ENCODE results near the gene TVP23A.
"Not testable (repeated sequence)": the region's sequence is repeated elsewhere in the genome, so short reads cannot be mapped to it uniquely, and the experiment has no call there.

Gene TVP23A

DNA sequence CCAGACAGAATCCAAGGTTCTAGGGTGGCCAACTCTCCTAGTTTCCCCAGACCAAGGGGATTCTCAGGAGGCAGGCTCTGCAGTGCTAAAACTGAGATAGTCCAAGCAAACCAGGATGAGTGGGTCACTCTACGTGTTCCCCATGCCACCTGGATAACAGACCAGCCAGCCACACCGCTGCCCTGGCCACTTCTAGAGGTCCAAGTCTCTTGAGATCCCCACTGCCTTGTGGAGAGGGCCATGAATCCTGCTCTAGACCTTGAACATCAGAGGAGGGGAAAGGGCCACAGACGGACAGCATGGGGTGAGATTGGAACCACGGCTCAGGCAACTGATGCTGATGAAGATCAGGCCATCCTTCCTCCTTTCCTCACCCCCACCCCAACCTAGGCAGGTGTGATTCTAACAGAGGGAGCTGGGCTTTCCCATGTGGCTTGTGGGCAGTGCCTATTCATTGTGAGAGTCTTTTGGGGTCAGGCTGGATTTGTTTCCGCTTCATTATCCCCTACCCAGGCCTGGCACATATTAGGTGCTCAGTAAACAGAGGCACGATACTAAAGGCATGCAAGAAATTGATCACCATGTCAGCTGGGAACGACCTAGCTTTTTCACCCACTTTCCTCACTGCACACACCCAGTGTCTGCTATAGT, 16.8 kb upstream of the TVP23A start:
- no peak for DNase-seq

DNA sequence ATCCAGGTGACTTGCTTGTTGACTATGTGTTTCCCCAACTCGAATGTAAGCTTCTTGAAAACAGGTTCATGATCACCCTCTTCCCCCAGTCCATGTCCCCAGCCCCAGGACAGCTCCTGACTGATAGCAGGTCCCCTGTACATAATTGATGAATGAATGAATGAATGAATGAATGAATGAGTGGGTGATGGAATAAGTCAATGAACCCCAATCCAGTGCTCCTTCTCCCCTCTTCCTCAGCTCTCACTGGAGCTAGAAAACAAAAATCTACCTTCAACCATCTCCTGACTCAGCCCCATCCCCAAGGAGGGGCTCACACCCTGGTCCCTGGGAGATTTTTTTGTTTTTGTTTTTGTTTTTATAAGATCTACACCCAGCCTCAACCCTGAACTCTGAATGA, 16.2 kb upstream of the TVP23A start:
- DNase-seq: no peak

DNA sequence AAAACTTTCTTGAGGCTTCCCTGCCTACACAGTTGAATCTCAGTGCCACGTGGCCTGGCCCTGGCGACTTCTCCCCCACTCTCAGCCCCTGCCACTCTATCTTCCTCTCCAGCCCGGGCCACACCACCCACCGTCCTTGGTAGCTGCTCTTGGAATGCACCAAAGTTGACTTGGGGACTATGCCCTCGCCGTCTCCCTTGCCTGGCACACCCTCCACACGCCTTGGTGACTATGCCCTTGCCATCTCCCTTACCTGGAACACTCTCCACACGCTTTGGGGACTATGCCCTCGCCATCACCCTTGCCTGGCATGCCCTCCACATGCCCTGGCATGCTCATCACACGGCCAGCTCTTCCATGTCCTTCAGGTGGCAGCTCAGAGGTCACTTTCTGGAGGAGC, 15.5 kb upstream of the TVP23A start:
- DNase-seq: no peak

DNA sequence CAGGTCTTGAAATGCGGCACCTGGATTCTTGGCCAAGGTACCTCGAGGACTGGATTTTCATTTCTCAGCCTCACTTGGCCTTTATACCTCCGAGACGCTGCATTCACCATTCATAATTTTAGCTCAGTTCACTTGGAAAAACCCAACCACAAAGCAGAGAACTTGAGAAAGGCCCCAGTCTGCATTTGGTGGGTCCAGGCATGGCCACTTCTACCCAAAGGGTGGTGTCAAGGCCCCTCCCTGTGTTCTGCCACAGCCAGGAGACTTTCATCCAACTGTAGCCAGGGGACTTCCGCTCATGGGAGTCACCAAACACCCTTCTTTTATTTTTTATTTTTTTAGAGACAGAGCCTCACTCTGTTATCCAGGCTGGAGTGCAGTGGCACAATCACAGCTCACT, 14.7 kb upstream of the TVP23A start:
- no peak for DNase-seq

DNA sequence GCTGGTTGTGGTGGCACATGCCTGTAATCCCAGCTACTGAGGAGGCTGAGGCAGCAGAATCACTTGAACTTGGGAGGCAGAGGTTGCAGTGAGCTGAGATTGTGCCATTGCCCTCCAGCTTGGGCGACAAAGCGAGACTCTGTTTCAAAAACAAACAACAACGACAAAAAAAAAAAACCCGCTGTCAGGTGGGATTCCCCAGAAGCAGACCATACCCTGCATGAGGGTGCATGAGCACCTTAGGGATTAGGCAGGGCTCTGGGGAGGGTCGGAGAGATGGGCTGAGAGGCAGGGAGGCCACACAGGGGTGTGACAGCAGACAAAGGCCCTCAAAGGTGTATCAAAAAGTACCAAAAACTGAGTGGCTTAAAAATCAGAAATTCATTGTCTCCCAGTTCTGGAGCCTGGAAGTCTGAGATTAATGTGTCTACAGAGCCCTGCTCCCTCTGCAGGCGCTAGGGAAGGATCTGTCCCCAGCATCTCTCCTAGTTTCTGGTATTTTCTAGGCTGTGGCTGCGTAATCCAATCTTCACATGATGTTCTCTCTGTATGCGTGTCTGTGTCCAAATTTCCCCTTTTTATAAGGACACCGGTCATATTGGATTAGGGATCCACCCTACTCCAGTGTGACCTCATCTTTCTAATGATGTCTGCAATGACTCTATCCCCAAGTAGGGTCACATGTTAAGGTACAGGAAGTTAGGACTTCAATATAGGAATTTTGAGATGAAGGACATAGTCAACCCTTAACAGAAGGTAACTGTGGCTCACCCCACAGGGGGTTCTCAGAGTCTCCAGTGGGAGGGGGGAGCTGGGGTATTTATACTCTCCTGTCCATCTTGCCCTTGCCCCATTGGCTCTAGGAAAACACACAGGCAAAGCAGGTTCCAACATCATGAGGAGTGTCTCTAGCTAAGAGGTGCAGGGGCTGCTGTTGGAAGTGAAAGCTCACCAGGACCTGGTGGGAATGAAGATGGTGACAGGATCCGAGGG, 13.6 kb upstream of the TVP23A start:
- no peak for DNase-seq

DNA sequence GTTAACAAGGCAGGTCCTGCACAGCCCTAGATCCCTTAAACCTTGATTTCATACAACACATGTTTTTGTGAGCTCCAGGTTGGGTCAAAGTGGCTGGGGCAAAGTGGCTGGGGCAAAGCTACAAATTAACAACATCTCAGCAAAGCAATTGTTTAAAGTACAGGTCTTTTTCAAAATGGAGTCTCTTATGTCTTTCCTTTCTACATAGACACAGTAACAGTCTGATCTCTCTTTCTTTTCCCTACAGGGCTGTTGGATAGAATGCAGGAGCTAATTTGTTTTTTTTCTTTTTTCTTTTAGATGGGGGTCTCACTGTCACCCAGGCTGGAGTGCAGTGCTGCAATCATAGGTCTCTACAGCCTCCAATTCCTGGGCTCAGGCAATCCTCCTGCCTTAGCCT, 11.6 kb upstream of the TVP23A start:
- DNase-seq: not testable (repeated sequence)

DNA sequence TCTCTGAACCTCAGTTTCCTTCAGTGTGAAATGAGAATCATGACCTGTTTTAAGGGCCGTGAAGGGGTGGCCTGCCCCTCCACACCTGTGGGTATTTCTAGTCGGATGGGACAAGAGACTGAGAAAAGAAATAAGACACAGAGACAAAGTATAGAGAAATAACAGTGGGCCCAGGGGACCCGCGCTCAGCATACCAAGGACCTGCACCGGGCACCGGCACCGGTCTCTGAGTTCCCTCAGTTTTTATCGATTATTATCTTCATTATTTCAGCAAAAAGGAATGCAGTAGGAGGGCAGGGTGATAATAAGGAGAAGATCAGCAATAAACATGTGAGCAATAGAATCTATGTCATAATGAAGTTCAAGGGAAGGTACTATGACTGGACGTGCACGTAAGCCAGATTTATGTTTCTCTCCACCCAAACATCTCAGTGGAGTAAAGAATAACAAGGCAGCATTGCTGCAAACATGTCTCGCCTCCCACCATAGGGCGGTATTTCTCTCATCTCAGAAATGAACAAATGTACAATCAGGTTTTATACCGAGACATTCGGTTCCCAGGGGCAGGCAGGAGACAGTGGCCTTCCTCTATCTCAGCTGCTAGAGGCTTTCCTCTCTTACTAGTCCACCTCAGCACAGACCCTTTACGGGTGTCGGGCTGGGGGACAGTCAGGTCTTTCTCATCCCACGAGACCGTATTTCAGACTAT, 10.9 kb upstream of the TVP23A start:
- DNase-seq: not testable (repeated sequence)

DNA sequence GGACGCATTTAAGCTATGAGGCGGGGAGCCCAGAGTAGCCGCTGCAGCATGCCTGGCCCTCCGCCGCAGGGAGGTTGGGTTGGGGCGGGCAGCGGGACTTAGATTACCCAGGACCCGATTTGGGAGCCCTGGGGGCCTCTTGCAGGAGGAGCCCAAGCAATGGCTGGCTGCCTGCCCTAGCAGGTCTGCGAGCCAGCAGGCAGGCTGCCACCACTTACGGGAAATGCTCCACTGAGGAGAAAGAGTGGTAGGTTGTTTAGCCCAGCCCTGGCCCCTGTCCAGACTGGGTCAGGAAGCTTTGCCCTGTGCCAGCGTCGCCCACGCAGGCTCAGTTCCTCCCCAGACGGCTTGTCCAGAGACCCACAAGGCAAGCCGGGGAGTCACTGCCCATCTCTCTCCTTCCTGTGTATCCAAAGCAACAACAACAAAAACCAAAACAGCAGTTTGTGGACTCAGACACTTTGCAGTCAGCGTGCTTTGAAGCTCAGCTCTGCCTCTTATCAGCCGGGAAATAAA, 10.3 kb upstream of the TVP23A start:
- DNase-seq: no peak

DNA sequence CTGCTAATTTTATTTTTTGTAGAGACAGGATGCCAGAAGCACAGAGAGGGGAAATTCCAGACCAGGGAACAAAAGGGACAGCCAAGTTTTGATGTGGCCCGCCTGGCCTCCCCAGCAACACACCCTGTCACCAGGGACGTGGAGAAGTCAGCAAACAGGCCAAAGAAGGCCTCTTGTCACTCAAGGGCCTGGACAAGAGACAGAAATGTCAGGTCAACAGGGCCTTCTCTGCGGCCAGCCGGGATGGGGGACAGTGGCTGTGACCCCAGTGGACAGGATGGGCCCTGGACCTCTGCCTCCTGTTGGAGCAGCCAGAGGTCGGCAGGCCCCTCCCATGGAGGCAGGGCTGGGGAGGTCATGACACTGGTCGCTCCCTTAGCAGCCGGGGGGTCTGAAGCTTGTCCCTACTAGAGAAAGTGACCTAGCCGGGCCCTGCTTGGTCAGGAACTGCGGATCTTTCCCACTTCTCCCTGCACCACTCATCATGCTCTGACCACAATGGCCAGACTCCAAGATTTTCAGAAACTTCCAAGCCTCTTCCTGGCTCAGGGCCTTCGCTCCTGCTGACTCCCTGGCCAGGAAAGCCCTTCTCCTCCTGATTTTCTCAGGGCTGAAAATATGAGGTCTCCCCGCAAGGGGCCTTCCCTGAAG, 9.2 kb upstream of the TVP23A start:
- no peak for DNase-seq

DNA sequence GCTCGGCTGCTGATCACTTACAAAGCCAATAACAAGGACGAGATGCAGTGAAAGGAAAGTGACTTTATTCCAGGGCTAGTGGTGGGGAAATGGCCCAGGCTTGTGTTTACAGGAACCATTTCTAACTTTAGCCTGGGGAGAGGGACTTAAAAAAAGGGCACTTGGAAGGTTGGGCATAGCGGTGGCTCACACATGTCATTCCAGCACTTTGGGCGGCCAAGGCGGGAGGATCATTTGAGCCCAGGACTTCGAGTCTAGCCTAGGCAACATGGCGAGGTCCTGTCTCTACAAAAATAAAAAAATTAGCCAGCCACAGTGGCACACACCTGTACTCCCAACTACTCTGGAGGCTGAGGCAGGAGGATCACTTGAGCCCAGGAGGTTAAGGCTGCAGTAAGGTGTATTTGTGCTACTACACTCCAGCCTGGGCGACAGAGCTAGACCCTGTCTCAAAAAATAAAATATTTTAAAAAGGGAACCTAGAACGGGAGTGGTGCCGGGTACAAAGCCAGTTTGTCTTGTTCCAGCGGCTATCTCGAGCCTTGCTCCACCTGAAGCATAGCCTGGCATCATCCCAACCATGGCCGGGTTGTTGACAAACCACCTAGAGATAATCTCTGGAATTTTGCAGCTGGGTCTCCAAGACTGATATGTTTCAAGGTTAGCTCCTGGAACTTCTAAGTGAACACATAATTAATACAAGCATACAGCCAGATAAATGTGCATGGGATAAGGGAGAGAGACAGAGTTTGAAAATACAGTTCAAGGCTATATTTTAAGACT, 5.7 kb upstream of the TVP23A start:
- no peak for DNase-seq

DNA sequence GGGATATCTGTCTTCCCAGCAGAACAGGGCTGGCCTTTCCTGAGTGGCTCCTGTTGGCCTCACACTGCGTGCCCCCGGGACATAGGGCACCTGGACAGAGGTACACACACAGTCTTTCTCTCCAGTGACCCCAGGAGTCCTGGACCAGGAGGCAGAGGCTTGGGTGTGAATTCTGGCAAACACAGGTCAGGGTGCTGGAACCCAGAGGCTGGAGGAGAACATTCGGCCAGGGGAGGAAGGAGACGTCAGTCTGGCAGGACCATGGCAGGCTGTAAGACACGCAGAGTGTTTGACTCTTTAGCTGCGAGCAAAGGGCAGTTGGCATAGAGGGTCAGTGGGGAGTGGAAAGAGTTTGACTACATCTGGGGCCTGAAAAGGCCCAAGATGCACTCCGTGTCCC, 4.1 kb upstream of the TVP23A start:
- no peak for DNase-seq

DNA sequence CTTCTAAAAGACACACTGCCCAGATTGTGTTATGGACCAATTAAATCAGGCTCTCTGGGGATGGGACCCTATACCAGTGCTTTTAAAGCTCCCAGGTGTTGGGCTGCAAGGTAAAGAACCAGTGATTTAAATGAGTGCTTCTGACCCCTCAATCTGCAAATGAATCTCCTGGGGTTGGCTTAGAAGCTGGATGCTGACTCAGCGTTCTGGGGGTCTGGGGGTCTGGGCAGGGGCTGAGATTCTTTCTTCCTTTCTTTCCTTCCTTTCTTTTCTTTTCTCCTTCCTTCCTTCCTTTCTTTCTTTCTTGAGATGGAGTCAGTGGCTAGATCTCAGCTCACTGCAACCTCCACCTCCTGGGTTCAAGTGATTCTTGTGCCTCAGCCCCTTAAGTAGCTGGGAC, 2.0 kb upstream of the TVP23A start:
- no peak for DNase-seq

DNA sequence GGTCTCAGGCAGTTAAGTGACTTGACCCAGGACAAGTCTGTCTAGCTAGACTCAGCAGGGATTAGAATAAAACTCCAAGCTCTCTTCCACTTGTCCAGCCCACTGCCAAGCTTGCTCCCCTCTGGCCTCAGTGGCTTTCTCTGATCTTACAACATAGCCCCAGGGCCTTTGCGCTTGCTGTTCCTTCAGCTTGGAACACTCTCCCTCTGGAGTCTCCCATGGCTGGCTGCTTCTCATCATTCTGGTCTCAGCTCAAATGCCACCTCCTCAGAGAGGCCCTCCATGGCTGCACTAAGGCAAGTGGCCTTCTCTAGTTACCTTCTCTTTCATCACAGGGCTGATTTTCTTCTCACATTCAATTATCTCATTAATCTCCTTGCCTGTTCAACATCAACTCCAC, 1.1 kb downstream of the TVP23A start:
- DNase-seq: no peak

DNA sequence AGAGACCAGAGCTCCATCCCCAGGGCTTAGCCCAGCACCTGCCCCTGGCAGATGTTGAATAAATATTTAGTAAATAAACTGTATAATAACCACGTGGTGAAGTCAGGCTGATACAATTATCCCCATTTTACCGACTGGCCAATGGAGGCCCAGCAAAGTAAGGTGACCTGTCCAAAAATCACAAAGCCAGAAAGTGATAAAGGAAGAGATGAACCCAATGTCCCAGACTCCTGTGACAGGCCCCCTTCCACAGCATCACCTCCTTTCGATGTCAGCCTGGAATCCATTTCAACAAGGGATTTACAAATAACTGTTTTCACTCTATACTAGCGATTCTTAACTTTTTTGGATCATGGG, 5.5 kb downstream of the TVP23A start:
- no peak for DNase-seq

DNA sequence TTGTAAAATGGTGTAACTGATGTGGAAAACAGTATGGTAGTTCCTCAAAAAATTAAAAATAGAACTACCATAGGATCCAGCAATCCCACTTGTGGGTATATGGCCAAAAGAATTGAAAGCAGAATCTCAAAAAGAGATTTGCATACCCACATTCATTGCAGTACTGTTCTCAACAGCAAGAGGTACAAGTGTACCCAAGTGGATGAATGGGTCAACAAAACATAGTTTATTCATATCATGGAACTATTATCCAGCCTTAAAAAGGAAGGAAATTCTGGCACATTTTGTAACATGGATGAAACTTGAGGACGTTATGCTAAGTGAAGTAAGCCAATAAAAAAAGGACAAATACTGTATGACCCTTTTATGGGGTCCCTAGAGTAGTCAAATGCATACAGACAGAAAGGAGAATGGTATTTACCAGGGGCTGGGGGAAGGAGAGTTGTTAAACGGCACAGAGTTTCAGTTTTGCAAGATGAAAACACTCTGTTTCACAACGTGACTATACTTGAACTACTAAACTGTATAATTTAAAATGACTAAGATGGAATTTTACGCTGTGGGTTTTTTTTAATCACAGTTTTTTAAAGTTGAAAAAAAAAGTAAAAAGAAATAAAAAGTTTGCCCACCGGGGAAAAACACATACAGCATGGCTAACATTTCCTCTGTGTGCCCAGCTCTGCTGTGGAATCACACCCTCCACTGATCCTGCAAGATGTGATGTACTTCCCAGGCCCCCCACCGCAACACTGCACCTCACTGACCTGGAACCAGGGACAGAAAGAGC, 6.1 kb downstream of the TVP23A start:
- DNase-seq: no peak

DNA sequence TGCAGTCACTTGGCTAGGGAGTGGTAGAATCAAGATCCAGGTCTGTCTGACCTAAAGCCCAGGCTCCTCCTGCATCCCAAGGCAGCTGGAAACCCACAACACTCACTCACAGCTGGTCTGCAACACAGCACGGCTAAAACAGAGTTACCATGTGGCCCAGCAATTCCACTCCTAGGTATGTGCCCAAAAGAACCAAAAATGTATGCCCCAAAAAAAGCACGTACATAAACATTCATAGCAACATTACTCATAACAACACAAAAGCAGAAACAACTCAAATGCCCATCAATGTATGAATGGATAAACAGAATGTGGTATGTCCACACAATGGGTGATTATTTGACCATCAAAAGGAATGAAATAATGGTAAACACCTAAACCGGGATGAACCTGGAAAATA, 8.9 kb downstream of the TVP23A start:
- no peak for DNase-seq

DNA sequence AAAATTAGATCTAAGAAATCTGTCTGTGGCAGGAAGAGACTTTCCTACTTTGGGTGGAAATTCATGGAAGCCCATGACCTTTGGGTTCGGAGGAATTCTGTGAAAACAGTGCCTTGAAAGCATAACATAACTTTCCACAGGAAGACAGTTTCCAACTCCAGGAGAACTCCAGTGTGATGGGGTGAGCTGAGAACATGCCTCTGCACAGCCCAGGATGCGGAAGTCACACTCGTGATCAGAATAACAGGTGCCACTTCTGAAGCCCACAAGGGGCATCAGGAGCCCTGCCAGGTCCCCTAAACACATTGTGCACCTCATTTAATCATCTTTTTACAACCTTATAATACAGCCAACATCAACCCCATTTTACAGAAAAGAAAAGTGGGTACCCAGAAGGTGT, 9.7 kb downstream of the TVP23A start:
- no peak for DNase-seq

DNA sequence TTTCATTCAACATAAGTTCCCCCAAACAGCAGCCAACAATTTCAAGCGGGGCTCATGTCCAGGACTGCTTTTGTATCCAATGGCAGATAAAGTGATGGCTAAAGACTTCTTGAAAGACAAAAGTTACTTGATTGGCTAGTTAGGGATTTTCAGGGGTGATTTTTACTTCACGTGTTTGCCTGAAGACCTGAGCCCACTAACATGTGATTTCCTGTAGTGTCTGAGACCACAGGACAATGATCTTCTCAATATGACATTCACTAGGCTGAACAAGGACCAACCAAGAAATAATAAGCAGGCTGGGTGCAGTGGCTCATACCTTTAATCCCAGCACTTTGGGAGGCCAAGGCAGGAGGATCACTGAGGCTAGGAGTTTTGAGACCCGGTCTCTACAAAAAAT, 10.4 kb downstream of the TVP23A start:
- DNase-seq: no peak

DNA sequence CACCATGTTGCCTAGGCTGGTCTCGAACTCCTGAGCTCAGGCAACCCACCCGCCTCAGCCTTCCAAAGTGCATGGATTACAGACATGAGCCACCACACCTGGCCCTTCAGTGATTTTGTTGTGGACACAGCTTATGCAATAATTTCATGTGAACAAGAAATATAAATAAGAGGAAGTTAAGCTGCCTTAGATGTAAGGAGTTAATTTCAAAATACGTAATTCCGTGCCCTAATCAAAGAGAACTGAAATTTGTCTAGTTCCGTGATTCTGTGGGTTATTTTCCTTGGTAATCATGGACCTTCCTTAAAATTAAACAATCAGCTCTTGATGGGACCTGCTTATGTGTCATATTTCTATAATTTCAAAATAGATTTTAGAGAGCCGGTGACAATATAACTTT, 11.9 kb downstream of the TVP23A start:
- DNase-seq: no peak

DNA sequence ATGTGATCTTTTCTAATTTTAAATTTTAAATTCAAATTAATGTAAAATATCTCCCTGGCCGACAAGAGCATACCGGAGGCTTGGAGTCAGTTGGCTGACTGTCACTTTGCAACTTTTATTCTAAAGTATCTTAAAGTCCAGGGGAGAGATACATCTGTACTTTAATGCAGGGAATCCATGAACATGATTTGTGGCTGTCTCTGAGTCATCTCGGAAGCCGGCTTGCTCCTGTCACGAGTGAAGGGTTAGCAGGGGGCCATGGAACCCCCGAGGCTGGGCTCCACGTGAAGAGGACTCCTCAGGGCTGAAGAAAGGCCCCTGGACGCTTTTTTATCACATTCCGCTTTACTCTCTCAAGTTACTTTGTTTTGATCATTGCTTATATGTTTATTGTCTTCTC, 13.3 kb downstream of the TVP23A start:
- no peak for DNase-seq

DNA sequence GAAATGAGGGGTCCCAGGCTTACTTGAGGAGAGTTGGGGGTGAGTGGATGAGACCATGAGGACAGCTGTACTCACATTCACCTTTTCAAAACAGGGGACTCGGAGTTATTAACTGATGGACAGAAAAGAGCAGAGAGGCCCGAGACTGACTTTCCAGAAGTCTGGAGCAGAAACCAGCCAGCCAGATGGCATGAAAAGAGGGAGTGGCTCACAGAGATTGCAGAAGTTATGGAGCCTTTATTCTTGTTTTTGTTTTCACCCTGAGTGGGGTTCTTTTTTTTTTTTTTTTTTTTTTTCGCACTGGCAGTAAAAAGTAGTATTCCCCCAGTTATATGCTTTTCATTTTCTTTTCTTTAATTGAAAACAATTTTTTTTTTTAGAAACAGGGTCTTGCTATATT, 18.9 kb downstream of the TVP23A start:
- no peak for DNase-seq
